SJCRH30 (cell line): ENCODE data around the gene KRTAP12-3. TPM values are rescaled to one million over a fixed set of nuclear protein-coding genes. Genes with fewer than 3 reads are reported as not detected.
"Not testable (repeated sequence)": the region's sequence is repeated elsewhere in the genome, so short reads cannot be mapped to it uniquely, and the experiment has no call there.

Source experiments
- DNase-seq, 2 experiments: peaks; one replicate each; pipeline ENCODE4 v3.0.0-alpha.2; 2015 to 2020
- H3K27ac ChIP-seq: fragments of 250-450 bp; sonication (Bioruptor Pico); 2 replicates; pipeline ENCODE4 v1.5.1; 2020; ENCODE audit warnings: mild to moderate bottlenecking, moderate library complexity
- H3K27me3 ChIP-seq: fragments of 250-450 bp; sonication (Bioruptor Pico); 2 replicates; pipeline ENCODE4 v1.5.1; 2020; ENCODE audit warnings: mild to moderate bottlenecking, moderate library complexity
- H3K36me3 ChIP-seq: fragments of 250-450 bp; sonication (Bioruptor Pico); 2 replicates; pipeline ENCODE4 v1.5.1; 2020; ENCODE audit warnings: mild to moderate bottlenecking, moderate library complexity
- H3K4me1 ChIP-seq: fragments of 250-450 bp; sonication (Bioruptor Pico); 2 replicates; pipeline ENCODE4 v1.5.1; 2020; ENCODE audit warnings: mild to moderate bottlenecking, moderate library complexity
- H3K4me3 ChIP-seq: fragments of 250-450 bp; sonication (Bioruptor Pico); 2 replicates; pipeline ENCODE4 v1.5.1; 2020; ENCODE audit warnings: mild to moderate bottlenecking, moderate library complexity
- H3K9me3 ChIP-seq: fragments of 250-450 bp; sonication (Bioruptor Pico); replicated peaks from 2 replicates; pipeline ENCODE4 v1.5.1; 2020; ENCODE audit warnings: mild to moderate bottlenecking, moderate library complexity
- total RNA-seq: library from RNA; depleted of rRNA; stranded (reverse); fragments of >200 nt; shearing (Covaris generic); gene quantifications from 2 replicates; pipeline ENCODE4 v1.2.3, GENCODE V29; 2014

KRTAP12-3 gene
- total RNA-seq, 1 experiment from 2014 or later = not detected

GRCh38 chr21:44618504-44618903 lies 39.2 kb upstream of the KRTAP12-3 start:
- Histone ChIP-seq H3K36me3 (no peaks in the 10 kb centered on the region), H3K27me3 (no peaks in the 10 kb centered on the region), H3K4me3 (no peak overlapping the region), H3K4me1 (no peaks in the 10 kb centered on the region), H3K9me3 (peaks cover 9% of the 10 kb centered on the region; the same call in 1 of the 2 replicates), H3K27ac (no peak overlapping the region)
- DNase-seq = no peak

GRCh38 chr21:44618909-44619308 lies 38.8 kb upstream of the KRTAP12-3 start:
- H3K4me3 ChIP-seq = no peak overlapping the region
- no peak overlapping the region for H3K27ac ChIP-seq
- no peaks in the 10 kb centered on the region for H3K27me3 ChIP-seq
- no peaks in the 10 kb centered on the region for H3K36me3 ChIP-seq
- H3K4me1 ChIP-seq = no peaks in the 10 kb centered on the region
- peaks cover 9% of the 10 kb centered on the region; the same call in 1 of the 2 replicates for H3K9me3 ChIP-seq
- no peak for DNase-seq

GRCh38 chr21:44619886-44620285 lies 37.8 kb upstream of the KRTAP12-3 start:
- Histone ChIP-seq H3K36me3 (no peaks in the 10 kb centered on the region), H3K9me3 (peaks cover 11% of the 10 kb centered on the region; the same call in 1 of the 2 replicates), H3K27me3 (no peaks in the 10 kb centered on the region), H3K4me3 (no peak overlapping the region), H3K4me1 (no peaks in the 10 kb centered on the region), H3K27ac (no peak overlapping the region)
- no peak for DNase-seq

GRCh38 chr21:44623575-44623974 lies 34.2 kb upstream of the KRTAP12-3 start:
- Histone ChIP-seq H3K27ac (no peak overlapping the region), H3K4me3 (no peak overlapping the region), H3K9me3 (peaks cover 12% of the 10 kb centered on the region; the same call in 1 of the 2 replicates), H3K27me3 (no peaks in the 10 kb centered on the region), H3K4me1 (no peaks in the 10 kb centered on the region), H3K36me3 (no peaks in the 10 kb centered on the region)
- no peak for DNase-seq

- no peak for DNase-seq
- H3K27me3 ChIP-seq = no peaks in the 10 kb centered on the region
- no peaks in the 10 kb centered on the region for H3K4me1 ChIP-seq
- H3K27ac ChIP-seq = no peak overlapping the region
- H3K9me3 ChIP-seq = 0 out of 2 replicates have a peak, but pooled peaks cover 3% of the 10 kb centered on the region
- H3K36me3 ChIP-seq = no peaks in the 10 kb centered on the region
- H3K4me3 ChIP-seq = no peak overlapping the region
Observed at GRCh38 chr21:44625756-44626155, 32.0 kb upstream of the KRTAP12-3 start.

- Histone ChIP-seq H3K4me1 (no peaks in the 10 kb centered on the region), H3K27me3 (no peaks in the 10 kb centered on the region), H3K36me3 (no peaks in the 10 kb centered on the region), H3K9me3 (0 out of 2 replicates have a peak, but pooled peaks cover 3% of the 10 kb centered on the region), H3K27ac (no peak overlapping the region), H3K4me3 (no peak overlapping the region)
- no peak for DNase-seq
Observed at GRCh38 chr21:44626262-44626661, 31.5 kb upstream of the KRTAP12-3 start.

- no peaks in the 10 kb centered on the region for H3K27me3 ChIP-seq
- H3K36me3 ChIP-seq = no peaks in the 10 kb centered on the region
- H3K27ac ChIP-seq = no peak within 1 kb of the TSS
- 0 out of 2 replicates have a peak, but pooled peaks cover 3% of the 10 kb centered on the region for H3K9me3 ChIP-seq
- no peak for DNase-seq
- H3K4me3 ChIP-seq = no peak within 1 kb of the TSS
- H3K4me1 ChIP-seq = no peaks in the 10 kb centered on the region
Observed at GRCh38 chr21:44626673-44627143, 31.0 kb upstream of the KRTAP12-3 start, which contains the start of gene KRTAP10-9. KRTAP10-9 (plus strand) TSS chr21:44627093; CDS start chr21:44627172, 79 bp downstream.

- H3K36me3 ChIP-seq, H3K9me3 ChIP-seq, H3K4me1 ChIP-seq, H3K4me3 ChIP-seq, DNase-seq, H3K27ac ChIP-seq, H3K27me3 ChIP-seq: not testable (repeated sequence)
Observed at GRCh38 chr21:44627181-44627822, 30.4 kb upstream of the KRTAP12-3 start.

GRCh38 chr21:44627831-44628233 lies 29.9 kb upstream of the KRTAP12-3 start:
- H3K9me3 ChIP-seq, H3K4me3 ChIP-seq, H3K27me3 ChIP-seq, H3K4me1 ChIP-seq, H3K36me3 ChIP-seq, H3K27ac ChIP-seq, DNase-seq: not testable (repeated sequence)

GRCh38 chr21:44628707-44629391 lies 28.9 kb upstream of the KRTAP12-3 start:
- Histone ChIP-seq H3K9me3 (peaks cover 3% of the 10 kb centered on the region; the same call in 1 of the 2 replicates), H3K27ac (no peak overlapping the region), H3K4me3 (no peak overlapping the region), H3K36me3 (no peaks in the 10 kb centered on the region), H3K4me1 (no peaks in the 10 kb centered on the region), H3K27me3 (no peaks in the 10 kb centered on the region)
- DNase-seq = no peak

GRCh38 chr21:44630440-44630839 lies 27.3 kb upstream of the KRTAP12-3 start:
- no peaks in the 10 kb centered on the region; the same call in 1 of the 2 replicates for H3K9me3 ChIP-seq
- H3K4me3 ChIP-seq = no peak overlapping the region
- no peak for DNase-seq
- H3K4me1 ChIP-seq = no peaks in the 10 kb centered on the region
- no peaks in the 10 kb centered on the region for H3K36me3 ChIP-seq
- H3K27ac ChIP-seq = no peak overlapping the region
- no peaks in the 10 kb centered on the region for H3K27me3 ChIP-seq

- no peak overlapping the region for H3K4me3 ChIP-seq
- H3K36me3 ChIP-seq = no peaks in the 10 kb centered on the region
- H3K27ac ChIP-seq = no peak overlapping the region
- no peaks in the 10 kb centered on the region for H3K27me3 ChIP-seq
- no peaks in the 10 kb centered on the region; the same call in 1 of the 2 replicates for H3K9me3 ChIP-seq
- no peaks in the 10 kb centered on the region for H3K4me1 ChIP-seq
- no peak for DNase-seq
Observed at GRCh38 chr21:44632067-44632466, 25.7 kb upstream of the KRTAP12-3 start.

GRCh38 chr21:44636209-44637017 lies 21.3 kb upstream of the KRTAP12-3 start:
- Histone ChIP-seq H3K9me3 (no peaks in the 10 kb centered on the region; the same call in 1 of the 2 replicates), H3K4me3 (no peak overlapping the region), H3K4me1 (no peaks in the 10 kb centered on the region), H3K36me3 (no peaks in the 10 kb centered on the region), H3K27me3 (no peaks in the 10 kb centered on the region), H3K27ac (no peak overlapping the region)
- DNase-seq = no peak

GRCh38 chr21:44637018-44637850 lies 20.5 kb upstream of the KRTAP12-3 start, which contains the start of gene KRTAP10-10:
KRTAP10-10 (plus strand) TSS chr21:44637356; CDS start chr21:44637418, 62 bp downstream.
- no peaks in the 10 kb centered on the region for H3K36me3 ChIP-seq
- no peaks in the 10 kb centered on the region for H3K4me1 ChIP-seq
- no peaks in the 10 kb centered on the region; the same call in 1 of the 2 replicates for H3K9me3 ChIP-seq
- H3K27ac ChIP-seq = no peak within 1 kb of the TSS
- H3K27me3 ChIP-seq = no peaks in the 10 kb centered on the region
- no peak for DNase-seq
- no peak within 1 kb of the TSS for H3K4me3 ChIP-seq
